ENCODE data around the gene CARD9. TPM values are rescaled to one million over a fixed set of nuclear protein-coding genes. Genes with fewer than 3 reads are reported as not detected.

The CARD9 gene
- total RNA-seq, 1 donor: 8.5 TPM

GRCh38 chr9:136394312-136395019 lies 21.0 kb upstream of the CARD9 start:
- Histone ChIP-seq H3K4me1 (ENCODE audit: insufficient read depth, low read length) (peaks cover 14% of the 10 kb centered on the region), H3K9me3 (ENCODE audit: low read depth, low read length) (no peaks in the 10 kb centered on the region), H3K27me3 (ENCODE audit: insufficient read depth, low read length) (no peaks in the 10 kb centered on the region), H3K4me3 (ENCODE audit: low read length) (no peak overlapping the region)

GRCh38 chr9:136393531-136393930 lies 20.1 kb upstream of the CARD9 start:
- H3K27me3 ChIP-seq (ENCODE audit: insufficient read depth, low read length): no peaks in the 10 kb centered on the region
- no peaks in the 10 kb centered on the region for H3K9me3 ChIP-seq (ENCODE audit: low read depth, low read length)
- H3K4me3 ChIP-seq (ENCODE audit: low read length): no peak overlapping the region
- H3K4me1 ChIP-seq (ENCODE audit: insufficient read depth, low read length): peaks cover 5% of the 10 kb centered on the region

- Histone ChIP-seq H3K27me3 (ENCODE audit: insufficient read depth, low read length) (no peaks in the 10 kb centered on the region), H3K4me3 (ENCODE audit: low read length) (no peak overlapping the region), H3K4me1 (ENCODE audit: insufficient read depth, low read length) (no peaks in the 10 kb centered on the region), H3K9me3 (ENCODE audit: low read depth, low read length) (no peaks in the 10 kb centered on the region)
Observed at GRCh38 chr9:136392538-136393449, 19.3 kb upstream of the CARD9 start.

GRCh38 chr9:136391737-136392537 lies 18.5 kb upstream of the CARD9 start:
- Histone ChIP-seq H3K9me3 (ENCODE audit: low read depth, low read length) (no peaks in the 10 kb centered on the region), H3K27me3 (ENCODE audit: insufficient read depth, low read length) (no peaks in the 10 kb centered on the region), H3K4me3 (ENCODE audit: low read length) (no peak overlapping the region), H3K4me1 (ENCODE audit: insufficient read depth, low read length) (no peaks in the 10 kb centered on the region)

GRCh38 chr9:136389396-136389795 lies 15.9 kb upstream of the CARD9 start:
- Histone ChIP-seq H3K27me3 (ENCODE audit: insufficient read depth, low read length) (no peaks in the 10 kb centered on the region), H3K9me3 (ENCODE audit: low read depth, low read length) (no peaks in the 10 kb centered on the region), H3K4me3 (ENCODE audit: low read length) (no peak overlapping the region)

GRCh38 chr9:136387217-136387616 lies 13.7 kb upstream of the CARD9 start:
- Histone ChIP-seq H3K4me3 (ENCODE audit: low read length) (no peak overlapping the region), H3K9me3 (ENCODE audit: low read depth, low read length) (no peaks in the 10 kb centered on the region), H3K27me3 (ENCODE audit: insufficient read depth, low read length) (no peaks in the 10 kb centered on the region), H3K4me1 (ENCODE audit: insufficient read depth, low read length) (peaks cover 17% of the 10 kb centered on the region)

More at GRCh38 chr9:136389396-136389795, 15.9 kb upstream of the CARD9 start:
- peaks cover 14% of the 10 kb centered on the region for H3K4me1 ChIP-seq (ENCODE audit: insufficient read depth, low read length)

- H3K4me3 ChIP-seq (ENCODE audit: low read length): no peak overlapping the region
- no peaks in the 10 kb centered on the region for H3K27me3 ChIP-seq (ENCODE audit: insufficient read depth, low read length)
- peaks cover 17% of the 10 kb centered on the region for H3K4me1 ChIP-seq (ENCODE audit: insufficient read depth, low read length)
- no peaks in the 10 kb centered on the region for H3K9me3 ChIP-seq (ENCODE audit: low read depth, low read length)
Observed at GRCh38 chr9:136386018-136386417, 12.5 kb upstream of the CARD9 start.

GRCh38 chr9:136385015-136385414 lies 11.5 kb upstream of the CARD9 start:
- Histone ChIP-seq H3K27me3 (ENCODE audit: insufficient read depth, low read length) (no peaks in the 10 kb centered on the region), H3K4me3 (ENCODE audit: low read length) (no peak overlapping the region), H3K9me3 (ENCODE audit: low read depth, low read length) (no peaks in the 10 kb centered on the region)

GRCh38 chr9:136383436-136383835 lies 10.0 kb upstream of the CARD9 start:
- Histone ChIP-seq H3K4me1 (ENCODE audit: insufficient read depth, low read length) (peaks cover 17% of the 10 kb centered on the region), H3K9me3 (ENCODE audit: low read depth, low read length) (no peaks in the 10 kb centered on the region), H3K27me3 (ENCODE audit: insufficient read depth, low read length) (no peaks in the 10 kb centered on the region), H3K4me3 (ENCODE audit: low read length) (no peak overlapping the region)

More at GRCh38 chr9:136385015-136385414, 11.5 kb upstream of the CARD9 start:
- H3K4me1 ChIP-seq (ENCODE audit: insufficient read depth, low read length): peaks cover 17% of the 10 kb centered on the region

GRCh38 chr9:136381966-136382513 lies 8.6 kb upstream of the CARD9 start:
- Histone ChIP-seq H3K4me1 (ENCODE audit: insufficient read depth, low read length) (peaks cover 21% of the 10 kb centered on the region), H3K9me3 (ENCODE audit: low read depth, low read length) (no peaks in the 10 kb centered on the region), H3K27me3 (ENCODE audit: insufficient read depth, low read length) (no peaks in the 10 kb centered on the region), H3K4me3 (ENCODE audit: low read length) (no peak overlapping the region)

- no peaks in the 10 kb centered on the region for H3K27me3 ChIP-seq (ENCODE audit: insufficient read depth, low read length)
- H3K9me3 ChIP-seq (ENCODE audit: low read depth, low read length): no peaks in the 10 kb centered on the region
- H3K4me3 ChIP-seq (ENCODE audit: low read length): no peak overlapping the region
- H3K4me1 ChIP-seq (ENCODE audit: insufficient read depth, low read length): peaks cover 28% of the 10 kb centered on the region
Observed at GRCh38 chr9:136381311-136381710, 7.8 kb upstream of the CARD9 start.

GRCh38 chr9:136380381-136380780 lies 6.9 kb upstream of the CARD9 start:
- no peaks in the 10 kb centered on the region for H3K9me3 ChIP-seq (ENCODE audit: low read depth, low read length)
- no peaks in the 10 kb centered on the region for H3K27me3 ChIP-seq (ENCODE audit: insufficient read depth, low read length)
- peaks cover 23% of the 10 kb centered on the region for H3K4me1 ChIP-seq (ENCODE audit: insufficient read depth, low read length)
- H3K4me3 ChIP-seq (ENCODE audit: low read length): no peak overlapping the region

GRCh38 chr9:136379891-136380290 lies 6.4 kb upstream of the CARD9 start:
- Histone ChIP-seq H3K4me3 (ENCODE audit: low read length) (no peak overlapping the region), H3K27me3 (ENCODE audit: insufficient read depth, low read length) (no peaks in the 10 kb centered on the region), H3K4me1 (ENCODE audit: insufficient read depth, low read length) (peaks cover 18% of the 10 kb centered on the region), H3K9me3 (ENCODE audit: low read depth, low read length) (no peaks in the 10 kb centered on the region)

GRCh38 chr9:136379401-136379800 lies 5.9 kb upstream of the CARD9 start:
- Histone ChIP-seq H3K4me1 (ENCODE audit: insufficient read depth, low read length) (peaks cover 13% of the 10 kb centered on the region), H3K4me3 (ENCODE audit: low read length) (no peak overlapping the region), H3K27me3 (ENCODE audit: insufficient read depth, low read length) (no peaks in the 10 kb centered on the region), H3K9me3 (ENCODE audit: low read depth, low read length) (no peaks in the 10 kb centered on the region)

- Histone ChIP-seq H3K27me3 (ENCODE audit: insufficient read depth, low read length) (no peaks in the 10 kb centered on the region), H3K4me3 (ENCODE audit: low read length) (no peak overlapping the region), H3K9me3 (ENCODE audit: low read depth, low read length) (no peaks in the 10 kb centered on the region), H3K4me1 (ENCODE audit: insufficient read depth, low read length) (peaks cover 12% of the 10 kb centered on the region)
Observed at GRCh38 chr9:136379003-136379287, 5.5 kb upstream of the CARD9 start.

Data from mononuclear cell (primary cell).